ENCODE data around the gene PRLHR. TPM values are rescaled to one million over a fixed set of nuclear protein-coding genes. Genes with fewer than 3 reads are reported as not detected.

The PRLHR gene
- total RNA-seq, 4 donors from 2014 or later = 0.90 to 2.4 (median 2.1) TPM

GRCh38 chr10:118596426-118597124 lies 1.1 kb upstream of the PRLHR start:
- intact Hi-C loops (cut with DNase I; ENCODE audit: low total_unique reads) = no loop called here
- peaks cover 0 to 11% of the 10 kb centered on the region in 2 donors for H3K27me3 ChIP-seq

GRCh38 chr10:118595064-118595420 lies 406 bp downstream of the PRLHR start:
- Histone ChIP-seq H3K9me3 (no peaks in the 10 kb centered on the region), H3K36me3 (no peaks in the 10 kb centered on the region), H3K27ac (no peak overlapping the region), H3K27me3 (peaks cover 0 to 11% of the 10 kb centered on the region in 2 donors), H3K4me1 (peaks cover 0 to 7% of the 10 kb centered on the region in 2 donors), H3K4me3 (peak overlapping the region in 1 of 2 donors; percentile 6)
- no peak for DNase-seq
- intact Hi-C loops (cut with DNase I; ENCODE audit: low total_unique reads) = no loop called here
- TF ChIP-seq POLR2A (IDR thresholded peaks at IDR 0.05) (no peak), CTCF (IDR thresholded peaks at IDR 0.05) (no peak)

More at GRCh38 chr10:118596426-118597124, 1.1 kb upstream of the PRLHR start:
- H3K36me3 ChIP-seq = no peaks in the 10 kb centered on the region
- no peaks in the 10 kb centered on the region for H3K9me3 ChIP-seq
- no peak for DNase-seq
- no peak for TF ChIP-seq POLR2A (IDR thresholded peaks at IDR 0.05)
- no peak for TF ChIP-seq CTCF (IDR thresholded peaks at IDR 0.05)
- peaks cover 0 to 7% of the 10 kb centered on the region in 2 donors for H3K4me1 ChIP-seq
- no peak overlapping the region for H3K4me3 ChIP-seq
- no peak overlapping the region for H3K27ac ChIP-seq

GRCh38 chr10:118594392-118595063 lies 920 bp downstream of the PRLHR start:
- H3K27ac ChIP-seq = no peak overlapping the region
- H3K4me1 ChIP-seq = peaks cover 0 to 7% of the 10 kb centered on the region in 2 donors
- TF ChIP-seq CTCF (IDR thresholded peaks at IDR 0.05) (peak; percentile 7 to 45 (median 31)), POLR2A (IDR thresholded peaks at IDR 0.05) (no peak)
- peaks cover 0 to 11% of the 10 kb centered on the region in 2 donors for H3K27me3 ChIP-seq
- no peaks in the 10 kb centered on the region for H3K36me3 ChIP-seq
- DNase-seq = peak; percentile 56 to 63
- H3K4me3 ChIP-seq = no peak overlapping the region
- intact Hi-C loops (cut with DNase I; ENCODE audit: low total_unique reads) = no loop called here
- H3K9me3 ChIP-seq = no peaks in the 10 kb centered on the region

- intact Hi-C loops (cut with DNase I; ENCODE audit: low total_unique reads) = no loop called here
- peaks cover 0 to 11% of the 10 kb centered on the region in 2 donors for H3K27me3 ChIP-seq
Measured at GRCh38 chr10:118592675-118593330, 2.6 kb downstream of the PRLHR start.

More at GRCh38 chr10:118592675-118593330, 2.6 kb downstream of the PRLHR start:
- no peaks in the 10 kb centered on the region for H3K36me3 ChIP-seq
- no peaks in the 10 kb centered on the region for H3K9me3 ChIP-seq
- H3K4me1 ChIP-seq = peaks cover 0 to 7% of the 10 kb centered on the region in 2 donors
- no peak overlapping the region for H3K27ac ChIP-seq
- no peak for DNase-seq
- TF ChIP-seq POLR2A (IDR thresholded peaks at IDR 0.05) (no peak), CTCF (IDR thresholded peaks at IDR 0.05) (no peak)
- H3K4me3 ChIP-seq = no peak overlapping the region

Measured in uterus (tissue), 4 donors.